HEK293T (cell line): ENCODE measurements around the gene AGBL1.

Source experiments
- ARNT ChIP-seq: fragments of 450-650 bp; IDR thresholded peaks from 2 replicates; pipeline ENCODE4 v1.6.1; 2017; ENCODE audit warnings: mild to moderate bottlenecking
- BHLHE40 ChIP-seq: fragments of 450-650 bp; IDR thresholded peaks from 2 replicates; pipeline ENCODE4 v1.6.1; 2016; ENCODE audit warnings: mild to moderate bottlenecking, moderate library complexity, borderline replicate concordance
- ELF4 ChIP-seq: fragments of 450-650 bp; IDR thresholded peaks from 2 replicates; pipeline ENCODE4 v1.6.1; 2017; ENCODE audit warnings: antibody characterized with exemption
- FOXK2 ChIP-seq: fragments of 450-650 bp; IDR thresholded peaks from 2 replicates; pipeline ENCODE4 v1.6.1; 2016; ENCODE audit warnings: mild to moderate bottlenecking
- FOXM1 ChIP-seq: fragments of 450-650 bp; IDR thresholded peaks from 2 replicates; pipeline ENCODE4 v1.6.1; 2017; ENCODE audit warnings: mild to moderate bottlenecking, borderline replicate concordance
- HDGF ChIP-seq: fragments of 450-650 bp; IDR thresholded peaks from 2 replicates; pipeline ENCODE4 v1.6.1; 2017; ENCODE audit warnings: antibody characterized with exemption, borderline replicate concordance
- L3MBTL2 ChIP-seq: fragments of 450-650 bp; conservative IDR thresholded peaks from 2 replicates; pipeline ENCODE4 v1.6.1; 2016; ENCODE audit warnings: mild to moderate bottlenecking
- LEF1 ChIP-seq: fragments of 450-650 bp; IDR thresholded peaks from 2 replicates; pipeline ENCODE4 v1.6.1; 2017; ENCODE audit warnings: mild to moderate bottlenecking, borderline replicate concordance
- NFRKB ChIP-seq: fragments of 450-650 bp; IDR thresholded peaks from 2 replicates; pipeline ENCODE4 v1.6.1; 2016; ENCODE audit warnings: mild to moderate bottlenecking, moderate library complexity
- SP1 ChIP-seq: fragments of 450-650 bp; IDR thresholded peaks from 2 replicates; pipeline ENCODE4 v1.6.1; 2017
- TARDBP ChIP-seq: fragments of 450-650 bp; IDR thresholded peaks from 2 replicates; pipeline ENCODE4 v1.6.1; 2016
- ZNF384 ChIP-seq: fragments of 450-650 bp; IDR thresholded peaks from 2 replicates; pipeline ENCODE4 v1.6.1; 2016

- TF ChIP-seq NFRKB (no peak), SP1 (no peak), ELF4 (no peak), BHLHE40 (no peak), L3MBTL2 (no peak), FOXM1 (no peak), ARNT (no peak), TARDBP (no peak), FOXK2 (no peak), LEF1 (no peak), HDGF (no peak), ZNF384 (no peak)
Measured at GRCh38 chr15:86894269-86894668, 814.6 kb downstream of the AGBL1 start.
